ENCODE results near the gene UROC1.

UROC1 gene

GRCh38 chr3:126465928-126466544 lies 51.5 kb downstream of the UROC1 start:
- no peak overlapping the region for H2AK5ac ChIP-seq (ENCODE audit: low read length)
- no peak overlapping the region for H2BK15ac ChIP-seq (replicated peaks; ENCODE audit: low read depth)
- no peaks in the 10 kb centered on the region for H3K4me1 ChIP-seq (ENCODE audit: control insufficient read depth, low read depth, low read length)
- no peak overlapping the region for H4K8ac ChIP-seq (ENCODE audit: low read depth, low read length)
- no peak overlapping the region for H2BK120ac ChIP-seq (ENCODE audit: low read depth, low read length)
- H3K27me3 ChIP-seq (ENCODE audit: insufficient read depth, low read length, poor library complexity) = no peaks in the 10 kb centered on the region
- no peak overlapping the region for H3K4me2 ChIP-seq (ENCODE audit: low read length)
- no peak overlapping the region for H3K4ac ChIP-seq (ENCODE audit: low read depth, low read length)
- no peak overlapping the region for H4K5ac ChIP-seq (ENCODE audit: low read length)
- no peak overlapping the region for H3K23ac ChIP-seq (ENCODE audit: low read length)
- H3K18ac ChIP-seq (ENCODE audit: low read length) = no peak overlapping the region
- H3K36me3 ChIP-seq (ENCODE audit: control insufficient read depth, insufficient read depth, low read length) = peaks cover 33% of the 10 kb centered on the region
- no peak overlapping the region for H3K56ac ChIP-seq (ENCODE audit: low read length)
- no CpG with 5 or more reads among the region's 16 CpGs for WGBS (ENCODE audit: extremely low coverage, insufficient coverage, low lambda C conversion rate)
- H3K9ac ChIP-seq (ENCODE audit: low read length) = no peak overlapping the region
- H2BK5ac ChIP-seq (ENCODE audit: low read length) = no peak overlapping the region
- no peak for DNase-seq
- peaks cover 2% of the 10 kb centered on the region for H3K79me2 ChIP-seq (ENCODE audit: control insufficient read depth, insufficient read depth, low read length)
- no peak overlapping the region for H3K27ac ChIP-seq (ENCODE audit: low read depth, low read length)
- H3K4me3 ChIP-seq (ENCODE audit: low read length) = no peak overlapping the region
- H3K79me1 ChIP-seq (ENCODE audit: low read length) = peaks cover 12% of the 10 kb centered on the region

DNA sequence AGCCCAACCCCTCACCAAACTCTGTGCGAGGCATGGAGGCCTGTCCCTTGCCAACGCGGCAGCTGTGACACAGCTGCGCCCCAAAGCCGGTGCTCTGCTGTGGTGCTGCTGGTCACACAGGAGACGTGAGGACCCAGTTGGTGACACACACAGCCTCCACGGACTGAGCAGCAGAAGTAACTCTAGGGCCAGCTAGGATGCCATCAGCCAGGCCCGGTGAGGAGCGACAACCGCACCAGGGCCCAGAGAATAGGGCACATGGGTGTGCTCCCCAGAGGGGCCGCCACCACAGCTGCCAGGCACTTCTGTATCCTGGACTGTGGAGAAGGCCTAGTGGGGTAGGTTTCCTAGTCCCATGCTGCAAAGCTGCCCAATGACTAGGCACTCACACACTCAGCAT lies 52.6 kb downstream of the UROC1 start:
- Histone ChIP-seq H3K27ac (ENCODE audit: low read depth, low read length) (no peak overlapping the region), H2AK5ac (ENCODE audit: low read length) (no peak overlapping the region), H3K4ac (ENCODE audit: low read depth, low read length) (no peak overlapping the region), H3K56ac (ENCODE audit: low read length) (no peak overlapping the region), H3K4me3 (ENCODE audit: low read length) (no peak overlapping the region), H3K4me1 (ENCODE audit: control insufficient read depth, low read depth, low read length) (no peaks in the 10 kb centered on the region), H3K36me3 (ENCODE audit: control insufficient read depth, insufficient read depth, low read length) (peaks cover 31% of the 10 kb centered on the region), H3K27me3 (ENCODE audit: insufficient read depth, low read length, poor library complexity) (no peaks in the 10 kb centered on the region), H2BK5ac (ENCODE audit: low read length) (no peak overlapping the region), H2BK15ac (replicated peaks; ENCODE audit: low read depth) (no peak overlapping the region), H3K4me2 (ENCODE audit: low read length) (no peak overlapping the region), H4K8ac (ENCODE audit: low read depth, low read length) (no peak overlapping the region), H3K79me1 (ENCODE audit: low read length) (peaks cover 9% of the 10 kb centered on the region), H4K5ac (ENCODE audit: low read length) (no peak overlapping the region), H3K79me2 (ENCODE audit: control insufficient read depth, insufficient read depth, low read length) (peaks cover 2% of the 10 kb centered on the region), H2BK120ac (ENCODE audit: low read depth, low read length) (no peak overlapping the region), H3K9ac (ENCODE audit: low read length) (no peak overlapping the region), H3K18ac (ENCODE audit: low read length) (no peak overlapping the region), H3K23ac (ENCODE audit: low read length) (no peak overlapping the region)
- WGBS (ENCODE audit: extremely low coverage, insufficient coverage, low lambda C conversion rate) = no CpG with 5 or more reads among the region's 11 CpGs
- DNase-seq = no peak

DNA sequence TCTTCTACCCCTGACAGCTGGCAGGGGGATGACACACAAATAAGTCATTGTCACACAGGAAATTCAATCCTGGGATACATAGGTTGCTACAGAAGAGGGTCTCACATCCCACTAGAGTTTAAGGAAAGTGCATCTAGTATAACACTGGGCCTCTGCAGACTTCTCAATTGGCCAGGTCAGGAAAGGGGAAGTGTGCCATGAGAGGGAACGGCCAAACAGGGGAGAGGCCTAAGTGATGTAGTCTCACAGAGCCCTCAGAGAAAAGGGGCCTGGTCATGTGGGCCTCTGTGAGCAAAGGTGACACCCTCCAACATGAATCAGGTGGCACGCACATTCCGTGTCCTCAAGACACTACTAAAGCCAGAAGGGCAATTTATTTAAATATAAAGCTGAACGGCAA lies 53.1 kb downstream of the UROC1 start:
- Histone ChIP-seq H2BK5ac (ENCODE audit: low read length) (no peak overlapping the region), H3K56ac (ENCODE audit: low read length) (no peak overlapping the region), H3K18ac (ENCODE audit: low read length) (no peak overlapping the region), H3K27ac (ENCODE audit: low read depth, low read length) (no peak overlapping the region), H3K4ac (ENCODE audit: low read depth, low read length) (no peak overlapping the region), H3K79me2 (ENCODE audit: control insufficient read depth, insufficient read depth, low read length) (peaks cover 2% of the 10 kb centered on the region), H2BK15ac (replicated peaks; ENCODE audit: low read depth) (no peak overlapping the region), H4K8ac (ENCODE audit: low read depth, low read length) (no peak overlapping the region), H3K36me3 (ENCODE audit: control insufficient read depth, insufficient read depth, low read length) (peaks cover 29% of the 10 kb centered on the region), H2AK5ac (ENCODE audit: low read length) (no peak overlapping the region), H3K4me3 (ENCODE audit: low read length) (no peak overlapping the region), H3K9ac (ENCODE audit: low read length) (no peak overlapping the region), H3K23ac (ENCODE audit: low read length) (no peak overlapping the region), H3K4me2 (ENCODE audit: low read length) (no peak overlapping the region), H3K4me1 (ENCODE audit: control insufficient read depth, low read depth, low read length) (no peaks in the 10 kb centered on the region), H2BK120ac (ENCODE audit: low read depth, low read length) (no peak overlapping the region), H3K79me1 (ENCODE audit: low read length) (peaks cover 7% of the 10 kb centered on the region), H3K27me3 (ENCODE audit: insufficient read depth, low read length, poor library complexity) (no peaks in the 10 kb centered on the region), H4K5ac (ENCODE audit: low read length) (no peak overlapping the region)
- WGBS (ENCODE audit: extremely low coverage, insufficient coverage, low lambda C conversion rate) = no CpG with 5 or more reads among the region's 4 CpGs
- DNase-seq = no peak

GRCh38 chr3:126464093-126464492 lies 53.5 kb downstream of the UROC1 start:
- H3K79me1 ChIP-seq (ENCODE audit: low read length) = peaks cover 6% of the 10 kb centered on the region
- WGBS (ENCODE audit: extremely low coverage, insufficient coverage, low lambda C conversion rate) = no CpG with 5 or more reads among the region's 4 CpGs
- H3K23ac ChIP-seq (ENCODE audit: low read length) = no peak overlapping the region
- DNase-seq = no peak
- no peak overlapping the region for H3K56ac ChIP-seq (ENCODE audit: low read length)
- H3K4me2 ChIP-seq (ENCODE audit: low read length) = no peak overlapping the region
- H2AK5ac ChIP-seq (ENCODE audit: low read length) = no peak overlapping the region
- H3K4me3 ChIP-seq (ENCODE audit: low read length) = no peak overlapping the region
- H2BK15ac ChIP-seq (replicated peaks; ENCODE audit: low read depth) = no peak overlapping the region
- no peak overlapping the region for H4K5ac ChIP-seq (ENCODE audit: low read length)
- peaks cover 2% of the 10 kb centered on the region for H3K79me2 ChIP-seq (ENCODE audit: control insufficient read depth, insufficient read depth, low read length)
- no peak overlapping the region for H2BK5ac ChIP-seq (ENCODE audit: low read length)
- no peaks in the 10 kb centered on the region for H3K4me1 ChIP-seq (ENCODE audit: control insufficient read depth, low read depth, low read length)
- H3K27ac ChIP-seq (ENCODE audit: low read depth, low read length) = no peak overlapping the region
- no peak overlapping the region for H3K4ac ChIP-seq (ENCODE audit: low read depth, low read length)
- H4K8ac ChIP-seq (ENCODE audit: low read depth, low read length) = no peak overlapping the region
- peaks cover 27% of the 10 kb centered on the region for H3K36me3 ChIP-seq (ENCODE audit: control insufficient read depth, insufficient read depth, low read length)
- no peaks in the 10 kb centered on the region for H3K27me3 ChIP-seq (ENCODE audit: insufficient read depth, low read length, poor library complexity)
- no peak overlapping the region for H2BK120ac ChIP-seq (ENCODE audit: low read depth, low read length)
- no peak overlapping the region for H3K9ac ChIP-seq (ENCODE audit: low read length)
- no peak overlapping the region for H3K18ac ChIP-seq (ENCODE audit: low read length)

GRCh38 chr3:126463521-126463920 lies 54.1 kb downstream of the UROC1 start:
- H3K79me1 ChIP-seq (ENCODE audit: low read length) = peaks cover 6% of the 10 kb centered on the region
- H3K4ac ChIP-seq (ENCODE audit: low read depth, low read length) = no peak overlapping the region
- H2BK120ac ChIP-seq (ENCODE audit: low read depth, low read length) = no peak overlapping the region
- H3K56ac ChIP-seq (ENCODE audit: low read length) = no peak overlapping the region
- H3K18ac ChIP-seq (ENCODE audit: low read length) = no peak overlapping the region
- no peak overlapping the region for H3K9ac ChIP-seq (ENCODE audit: low read length)
- no peak overlapping the region for H2AK5ac ChIP-seq (ENCODE audit: low read length)
- WGBS (ENCODE audit: extremely low coverage, insufficient coverage, low lambda C conversion rate) = no CpG with 5 or more reads among the region's 2 CpGs
- no peak overlapping the region for H3K4me3 ChIP-seq (ENCODE audit: low read length)
- no peak overlapping the region for H3K23ac ChIP-seq (ENCODE audit: low read length)
- no peak for DNase-seq
- no peak overlapping the region for H3K27ac ChIP-seq (ENCODE audit: low read depth, low read length)
- H3K36me3 ChIP-seq (ENCODE audit: control insufficient read depth, insufficient read depth, low read length) = peaks cover 25% of the 10 kb centered on the region
- peaks cover 2% of the 10 kb centered on the region for H3K79me2 ChIP-seq (ENCODE audit: control insufficient read depth, insufficient read depth, low read length)
- no peak overlapping the region for H2BK15ac ChIP-seq (replicated peaks; ENCODE audit: low read depth)
- H3K4me2 ChIP-seq (ENCODE audit: low read length) = no peak overlapping the region
- no peak overlapping the region for H4K5ac ChIP-seq (ENCODE audit: low read length)
- H2BK5ac ChIP-seq (ENCODE audit: low read length) = no peak overlapping the region
- no peak overlapping the region for H4K8ac ChIP-seq (ENCODE audit: low read depth, low read length)
- no peaks in the 10 kb centered on the region for H3K4me1 ChIP-seq (ENCODE audit: control insufficient read depth, low read depth, low read length)
- no peaks in the 10 kb centered on the region for H3K27me3 ChIP-seq (ENCODE audit: insufficient read depth, low read length, poor library complexity)

DNA sequence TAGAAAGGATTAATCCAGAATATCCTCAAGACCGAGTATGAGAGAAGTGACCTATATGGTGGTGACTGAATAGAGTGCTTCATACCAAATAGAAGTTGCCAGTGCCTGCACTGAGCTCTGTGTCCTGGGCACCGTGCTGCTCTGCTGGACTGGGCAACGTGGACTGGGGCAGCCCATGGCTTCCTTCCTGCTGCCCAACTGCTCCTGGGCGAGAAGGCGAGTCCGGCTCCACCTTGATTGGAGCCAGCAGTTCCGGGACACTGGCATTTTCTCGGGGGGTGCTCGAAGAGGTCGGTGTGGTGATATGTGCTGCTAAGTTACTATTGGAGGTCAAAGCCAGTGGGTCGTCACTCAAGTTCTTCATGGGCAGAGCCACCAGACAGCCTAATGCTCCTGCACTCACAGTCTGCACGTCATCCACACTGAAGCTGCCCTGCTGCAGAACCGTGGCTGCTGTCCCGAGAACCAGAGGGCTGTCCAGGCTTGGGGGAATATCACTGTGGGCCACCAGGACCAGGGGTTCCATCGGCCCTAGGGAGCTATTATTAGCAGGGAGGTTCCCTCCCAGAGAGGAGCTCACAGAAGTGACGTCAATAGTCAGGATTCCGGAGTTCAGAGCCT lies 56.0 kb downstream of the UROC1 start:
- no peak overlapping the region for H3K56ac ChIP-seq (ENCODE audit: low read length)
- no peak overlapping the region for H3K4me3 ChIP-seq (ENCODE audit: low read length)
- no peak overlapping the region for H2BK120ac ChIP-seq (ENCODE audit: low read depth, low read length)
- no peak overlapping the region for H2AK5ac ChIP-seq (ENCODE audit: low read length)
- H2BK15ac ChIP-seq (replicated peaks; ENCODE audit: low read depth) = no peak overlapping the region
- no peak overlapping the region for H4K5ac ChIP-seq (ENCODE audit: low read length)
- peaks cover 2% of the 10 kb centered on the region for H3K79me2 ChIP-seq (ENCODE audit: control insufficient read depth, insufficient read depth, low read length)
- no peak overlapping the region for H3K9ac ChIP-seq (ENCODE audit: low read length)
- H3K4me2 ChIP-seq (ENCODE audit: low read length) = no peak overlapping the region
- peaks cover 7% of the 10 kb centered on the region for H3K79me1 ChIP-seq (ENCODE audit: low read length)
- peaks cover 21% of the 10 kb centered on the region for H3K36me3 ChIP-seq (ENCODE audit: control insufficient read depth, insufficient read depth, low read length)
- no peak overlapping the region for H2BK5ac ChIP-seq (ENCODE audit: low read length)
- H3K18ac ChIP-seq (ENCODE audit: low read length) = no peak overlapping the region
- no peaks in the 10 kb centered on the region for H3K27me3 ChIP-seq (ENCODE audit: insufficient read depth, low read length, poor library complexity)
- no peak overlapping the region for H3K23ac ChIP-seq (ENCODE audit: low read length)
- WGBS (ENCODE audit: extremely low coverage, insufficient coverage, low lambda C conversion rate) = no CpG with 5 or more reads among the region's 17 CpGs
- no peaks in the 10 kb centered on the region for H3K4me1 ChIP-seq (ENCODE audit: control insufficient read depth, low read depth, low read length)
- no peak overlapping the region for H3K27ac ChIP-seq (ENCODE audit: low read depth, low read length)
- H3K4ac ChIP-seq (ENCODE audit: low read depth, low read length) = no peak overlapping the region
- DNase-seq = no peak
- H4K8ac ChIP-seq (ENCODE audit: low read depth, low read length) = no peak overlapping the region

All from mesendoderm (in vitro differentiated cells).